Ishikawa (cell line): Measurements from ENCODE around the gene RAI1.
A peak's percentile ranks its signal among the peaks of the same experiment; 100 is the strongest.

Source experiments
- CEBPB ChIP-seq: IDR thresholded peaks from 2 replicates; pipeline ENCODE4 v1.6.1; 2012
- CREB1 ChIP-seq: IDR thresholded peaks from 2 replicates; pipeline ENCODE4 v1.6.1; 2012; ENCODE audit warnings: low read depth
- EGR1 ChIP-seq: IDR thresholded peaks from 2 replicates; pipeline ENCODE4 v1.6.1; 2012
- EP300 ChIP-seq: IDR thresholded peaks from 2 replicates; pipeline ENCODE4 v1.6.1; 2012; ENCODE audit warnings: borderline replicate concordance
- FOXM1 ChIP-seq: IDR thresholded peaks from 2 replicates; pipeline ENCODE4 v1.6.1; 2012; ENCODE audit warnings: low read depth, borderline replicate concordance
- NFIC ChIP-seq: IDR thresholded peaks from 2 replicates; pipeline ENCODE4 v1.6.1; 2012
- RAD21 ChIP-seq: IDR thresholded peaks from 2 replicates; pipeline ENCODE4 v1.6.1; 2012; ENCODE audit warnings: low read depth
- TAF1 ChIP-seq: IDR thresholded peaks from 2 replicates; pipeline ENCODE4 v1.6.1; 2012; ENCODE audit warnings: low read depth, mild to moderate bottlenecking
- TCF12 ChIP-seq: IDR thresholded peaks from 2 replicates; pipeline ENCODE4 v1.6.1; 2012; ENCODE audit warnings: low read depth
- TEAD4 ChIP-seq: IDR thresholded peaks from 2 replicates; pipeline ENCODE4 v1.6.1; 2012
- YY1 ChIP-seq: IDR thresholded peaks from 2 replicates; pipeline ENCODE4 v1.6.1; 2012; ENCODE audit warnings: low read depth
- ZBTB7A ChIP-seq: IDR thresholded peaks from 2 replicates; pipeline ENCODE4 v1.6.1; 2012; ENCODE audit warnings: low read depth
- TF ChIP-seq, protein P1 (sequence below): IDR thresholded peaks from 2 replicates; pipeline ENCODE4 v1.6.1; 2012
- TF ChIP-seq, protein P2 (sequence below): IDR thresholded peaks from 2 replicates; pipeline ENCODE4 v1.6.1; 2012
- TF ChIP-seq, protein P3 (sequence below): IDR thresholded peaks from 2 replicates; pipeline ENCODE4 v1.6.1; 2012; ENCODE audit warnings: low read depth, mild to moderate bottlenecking

The RAI1 gene

DNA sequence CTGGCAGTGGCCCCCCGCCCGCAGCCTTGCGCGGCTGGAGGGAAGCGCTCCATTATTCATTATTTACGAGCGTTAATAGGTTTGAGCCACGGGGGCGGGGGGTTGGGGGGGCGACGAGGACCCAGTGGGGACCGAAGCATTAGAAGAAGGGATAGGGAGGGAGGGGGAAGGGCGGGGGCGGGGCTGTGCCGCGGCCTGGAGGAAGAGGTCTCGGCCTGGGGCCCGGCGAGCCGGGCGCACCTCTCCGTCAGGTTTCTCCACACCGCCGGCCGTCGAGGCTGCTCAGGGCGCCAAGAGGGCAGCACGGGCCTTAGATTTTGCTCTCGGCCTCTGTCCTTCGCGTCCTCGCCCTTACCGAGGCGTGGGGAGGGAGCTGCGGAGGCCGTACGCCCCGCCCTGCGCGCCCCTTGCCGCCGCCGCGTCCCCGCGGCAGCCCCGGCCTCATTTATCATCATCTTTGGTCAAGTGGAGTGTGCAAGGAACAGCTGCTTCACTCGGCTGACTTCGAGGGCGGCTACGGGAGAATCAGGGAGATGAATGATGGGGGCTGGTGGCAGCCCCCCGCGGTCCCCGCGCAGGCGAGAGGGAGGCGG is 101.4 kb downstream of the RAI1 start:
- TF ChIP-seq CEBPB, result no peak
- TF ChIP-seq FOXM1, result no peak
- TF ChIP-seq TAF1, result 0 out of 2 replicates have a peak, but pooled peaks have one; percentile 21
- TF ChIP-seq, protein P1, sequence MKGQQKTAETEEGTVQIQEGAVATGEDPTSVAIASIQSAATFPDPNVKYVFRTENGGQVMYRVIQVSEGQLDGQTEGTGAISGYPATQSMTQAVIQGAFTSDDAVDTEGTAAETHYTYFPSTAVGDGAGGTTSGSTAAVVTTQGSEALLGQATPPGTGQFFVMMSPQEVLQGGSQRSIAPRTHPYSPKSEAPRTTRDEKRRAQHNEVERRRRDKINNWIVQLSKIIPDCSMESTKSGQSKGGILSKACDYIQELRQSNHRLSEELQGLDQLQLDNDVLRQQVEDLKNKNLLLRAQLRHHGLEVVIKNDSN, result no peak
- no peak for TF ChIP-seq CREB1
- no peak for TF ChIP-seq YY1
- TF ChIP-seq TCF12, result no peak
- peak; percentile 10; the same call in 1 of the 2 replicates for TF ChIP-seq ZBTB7A

DNA sequence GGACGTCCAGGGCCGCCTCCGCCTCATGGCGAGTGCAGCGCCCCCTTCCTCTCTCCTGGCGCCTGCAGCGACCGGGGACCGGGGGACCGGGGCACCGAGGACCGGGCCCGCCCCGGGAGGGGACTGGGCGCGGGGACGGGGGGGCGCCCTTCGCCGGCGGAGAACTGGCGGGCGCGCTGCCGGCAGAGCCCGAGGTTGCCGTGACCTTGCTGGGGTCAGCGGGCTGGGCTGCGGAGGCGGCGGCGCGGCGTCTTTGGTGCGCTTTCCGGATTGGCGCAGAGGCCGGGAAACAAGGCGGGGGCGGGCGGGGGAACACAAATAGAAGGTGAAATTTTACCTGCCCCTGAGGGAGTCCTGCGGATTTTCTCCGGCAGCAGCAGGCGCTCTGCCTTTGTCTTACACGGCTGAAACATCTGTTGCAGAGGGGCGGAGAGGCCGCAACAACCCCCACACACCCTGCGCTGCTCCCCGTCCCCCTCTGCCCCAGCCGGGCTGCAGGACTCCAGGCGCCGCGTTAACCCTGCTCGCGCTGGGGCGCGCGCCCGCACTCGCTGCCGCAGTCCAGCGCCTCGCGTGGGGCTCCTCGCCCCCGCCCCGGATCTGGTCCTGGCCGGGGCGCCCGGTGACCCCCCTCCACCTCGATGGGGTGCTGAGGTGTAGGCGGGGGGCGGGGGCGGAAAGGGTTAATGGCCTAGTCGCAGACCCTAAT is 102.0 kb downstream of the RAI1 start:
- TF ChIP-seq EGR1 (peak; percentile 96), TCF12 (no peak; the same call in 1 of the 2 replicates), YY1 (no peak; the same call in 1 of the 2 replicates), CEBPB (no peak), ZBTB7A (peak; percentile 70), TAF1 (no peak), RAD21 (no peak), TEAD4 (no peak; the same call in 1 of the 2 replicates), FOXM1 (no peak), NFIC (no peak), CREB1 (no peak), EP300 (no peak; the same call in 1 of the 2 replicates)
- TF ChIP-seq, protein P1, result no peak
- TF ChIP-seq, protein P2, sequence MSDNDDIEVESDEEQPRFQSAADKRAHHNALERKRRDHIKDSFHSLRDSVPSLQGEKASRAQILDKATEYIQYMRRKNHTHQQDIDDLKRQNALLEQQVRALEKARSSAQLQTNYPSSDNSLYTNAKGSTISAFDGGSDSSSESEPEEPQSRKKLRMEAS, result 0 out of 2 replicates have a peak, but pooled peaks have one; percentile 25
- TF ChIP-seq, protein P3, sequence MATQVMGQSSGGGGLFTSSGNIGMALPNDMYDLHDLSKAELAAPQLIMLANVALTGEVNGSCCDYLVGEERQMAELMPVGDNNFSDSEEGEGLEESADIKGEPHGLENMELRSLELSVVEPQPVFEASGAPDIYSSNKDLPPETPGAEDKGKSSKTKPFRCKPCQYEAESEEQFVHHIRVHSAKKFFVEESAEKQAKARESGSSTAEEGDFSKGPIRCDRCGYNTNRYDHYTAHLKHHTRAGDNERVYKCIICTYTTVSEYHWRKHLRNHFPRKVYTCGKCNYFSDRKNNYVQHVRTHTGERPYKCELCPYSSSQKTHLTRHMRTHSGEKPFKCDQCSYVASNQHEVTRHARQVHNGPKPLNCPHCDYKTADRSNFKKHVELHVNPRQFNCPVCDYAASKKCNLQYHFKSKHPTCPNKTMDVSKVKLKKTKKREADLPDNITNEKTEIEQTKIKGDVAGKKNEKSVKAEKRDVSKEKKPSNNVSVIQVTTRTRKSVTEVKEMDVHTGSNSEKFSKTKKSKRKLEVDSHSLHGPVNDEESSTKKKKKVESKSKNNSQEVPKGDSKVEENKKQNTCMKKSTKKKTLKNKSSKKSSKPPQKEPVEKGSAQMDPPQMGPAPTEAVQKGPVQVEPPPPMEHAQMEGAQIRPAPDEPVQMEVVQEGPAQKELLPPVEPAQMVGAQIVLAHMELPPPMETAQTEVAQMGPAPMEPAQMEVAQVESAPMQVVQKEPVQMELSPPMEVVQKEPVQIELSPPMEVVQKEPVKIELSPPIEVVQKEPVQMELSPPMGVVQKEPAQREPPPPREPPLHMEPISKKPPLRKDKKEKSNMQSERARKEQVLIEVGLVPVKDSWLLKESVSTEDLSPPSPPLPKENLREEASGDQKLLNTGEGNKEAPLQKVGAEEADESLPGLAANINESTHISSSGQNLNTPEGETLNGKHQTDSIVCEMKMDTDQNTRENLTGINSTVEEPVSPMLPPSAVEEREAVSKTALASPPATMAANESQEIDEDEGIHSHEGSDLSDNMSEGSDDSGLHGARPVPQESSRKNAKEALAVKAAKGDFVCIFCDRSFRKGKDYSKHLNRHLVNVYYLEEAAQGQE, result no peak

DNA sequence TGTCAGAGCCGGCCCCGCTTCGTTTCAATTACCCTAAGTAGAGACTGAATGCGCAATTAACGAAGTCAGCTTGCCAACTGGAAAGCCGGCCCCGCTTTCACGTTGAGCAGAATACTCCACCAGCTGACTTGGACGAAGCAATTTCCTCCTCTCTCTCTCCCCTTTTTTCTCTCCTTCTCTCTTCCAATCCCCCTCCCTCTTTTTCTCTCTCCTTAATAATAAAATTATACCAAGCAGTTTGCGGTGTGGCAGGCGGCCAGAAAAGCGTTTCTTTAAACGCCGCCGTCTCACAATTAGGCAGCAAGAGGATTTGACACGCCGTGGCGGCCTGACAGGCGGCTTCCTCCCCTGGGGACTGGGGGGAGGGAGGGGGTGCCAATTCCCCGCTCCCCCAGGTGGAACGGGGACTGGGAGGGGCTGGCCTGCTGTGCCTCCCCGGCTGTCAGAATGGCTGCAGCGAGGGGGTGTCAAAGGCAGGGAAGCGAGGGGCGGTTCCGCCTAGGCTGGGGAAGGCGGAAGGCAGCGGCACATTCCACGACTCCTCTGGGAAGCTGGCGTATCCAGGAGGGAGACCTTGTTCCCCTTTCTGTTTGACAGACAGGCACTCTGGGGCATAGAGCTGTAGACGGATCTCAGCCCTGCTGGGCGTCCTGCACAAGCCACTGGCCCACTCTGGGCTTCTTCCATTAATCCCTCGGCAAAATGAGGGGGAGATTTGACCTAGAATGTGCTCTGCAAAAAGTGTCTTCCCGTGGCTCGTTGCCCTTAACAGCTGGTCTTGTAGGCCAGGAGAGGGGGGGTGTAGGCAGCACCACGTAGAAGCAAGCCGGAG is 102.8 kb downstream of the RAI1 start:
- peak; percentile 44; the same call in 1 of the 2 replicates for TF ChIP-seq TAF1
- TF ChIP-seq CREB1, result 0 out of 2 replicates have a peak, but pooled peaks have one; percentile 20
- TF ChIP-seq YY1, result peak; percentile 36; the same call in 1 of the 2 replicates
- TF ChIP-seq RAD21, result no peak
- TF ChIP-seq, protein P1, result no peak
- no peak; the same call in 1 of the 2 replicates for TF ChIP-seq EGR1
- no peak for TF ChIP-seq CEBPB
- peak; percentile 90 for TF ChIP-seq TCF12
- TF ChIP-seq EP300, result peak; percentile 70
- peak; percentile 62; the same call in 1 of the 2 replicates for TF ChIP-seq FOXM1
- TF ChIP-seq, protein P2, result peak; percentile 62; the same call in 1 of the 2 replicates
- 0 out of 2 replicates have a peak, but pooled peaks have one; percentile 37 for TF ChIP-seq ZBTB7A
- peak; percentile 71 for TF ChIP-seq TEAD4
- TF ChIP-seq NFIC, result peak; percentile 93
- TF ChIP-seq, protein P3, result no peak

DNA sequence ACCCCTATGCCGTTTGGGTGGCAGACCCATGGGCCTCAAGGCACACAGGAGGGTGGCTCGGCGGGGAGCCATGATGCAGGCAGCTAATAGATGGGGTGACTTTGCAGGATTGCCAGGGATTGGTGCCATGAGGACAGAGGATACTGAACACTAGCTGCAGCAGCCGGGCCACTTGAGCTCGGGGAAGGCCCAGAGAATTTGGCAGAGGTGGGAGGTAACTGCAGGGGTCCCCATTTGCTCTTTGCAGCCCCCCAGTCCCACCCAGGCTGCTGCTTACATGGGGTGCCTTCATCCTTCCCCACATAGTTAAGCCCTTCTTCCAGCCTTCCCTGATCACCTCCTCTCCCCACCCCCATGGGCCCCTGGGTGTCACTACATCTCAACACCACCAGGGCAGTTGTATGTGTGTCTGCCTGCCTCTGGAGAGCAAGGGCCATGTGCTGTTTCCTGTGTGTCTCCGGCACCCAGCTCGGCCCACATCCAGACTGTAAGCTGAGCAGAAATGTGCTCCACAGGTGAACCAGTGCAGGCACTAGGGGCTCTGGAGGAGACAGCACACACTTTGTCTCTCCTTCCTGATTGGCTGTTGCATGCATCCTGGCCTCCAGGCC is 103.5 kb downstream of the RAI1 start:
- no peak for TF ChIP-seq TAF1
- no peak for TF ChIP-seq TCF12
- TF ChIP-seq, protein P2, result 0 out of 2 replicates have a peak, but pooled peaks have one; percentile 37
